Osteocyte (in vitro differentiated cells): Measurements from ENCODE around the gene NKX2-3. TPM values are rescaled to one million over a fixed set of nuclear protein-coding genes. Genes with fewer than 3 reads are reported as not detected.

ENCODE experiments used
- DNase-seq: peaks from one replicate; pipeline ENCODE4 v3.0.0; 2021; ENCODE audit warnings: mixed read lengths; ENCODE audit not compliant: unreplicated experiment; ENCODE audit errors: extremely low spot score
- H3K27ac Mint-ChIP-seq: one replicate; pipeline ENCODE4 v1.8.0; 2021; ENCODE audit warnings: mild to moderate bottlenecking, mixed read lengths; ENCODE audit not compliant: unreplicated experiment
- H3K27me3 Mint-ChIP-seq: one replicate; pipeline ENCODE4 v1.8.0; 2021; ENCODE audit warnings: mixed read lengths; ENCODE audit not compliant: unreplicated experiment
- H3K36me3 Mint-ChIP-seq: one replicate; pipeline ENCODE4 v1.8.0; 2021; ENCODE audit warnings: mixed read lengths; ENCODE audit not compliant: unreplicated experiment
- H3K4me1 Mint-ChIP-seq: one replicate; pipeline ENCODE4 v1.8.0; 2021; ENCODE audit warnings: mixed read lengths; ENCODE audit not compliant: unreplicated experiment
- H3K4me3 Mint-ChIP-seq: one replicate; pipeline ENCODE4 v1.8.0; 2021; ENCODE audit warnings: mild to moderate bottlenecking, moderate library complexity, mixed read lengths; ENCODE audit not compliant: unreplicated experiment
- H3K9me3 Mint-ChIP-seq: one replicate; pipeline ENCODE4 v1.8.0; 2021; ENCODE audit warnings: mixed read lengths; ENCODE audit not compliant: unreplicated experiment
- total RNA-seq: library from RNA; stranded (reverse); gene quantifications from 2 replicates; pipeline ENCODE4 v1.2.1, GENCODE V29; 2021
- TF ChIP-seq, protein P1 (sequence below): fragments of 200-600 bp; sonication (generic); IDR thresholded peaks from 2 replicates; pipeline ENCODE4 v1.5.0; 2021; ENCODE audit warnings: antibody characterized with exemption, mild to moderate bottlenecking, moderate library complexity

The NKX2-3 gene
- total RNA-seq, 1 donor from 2014 or later: not detected

DNA sequence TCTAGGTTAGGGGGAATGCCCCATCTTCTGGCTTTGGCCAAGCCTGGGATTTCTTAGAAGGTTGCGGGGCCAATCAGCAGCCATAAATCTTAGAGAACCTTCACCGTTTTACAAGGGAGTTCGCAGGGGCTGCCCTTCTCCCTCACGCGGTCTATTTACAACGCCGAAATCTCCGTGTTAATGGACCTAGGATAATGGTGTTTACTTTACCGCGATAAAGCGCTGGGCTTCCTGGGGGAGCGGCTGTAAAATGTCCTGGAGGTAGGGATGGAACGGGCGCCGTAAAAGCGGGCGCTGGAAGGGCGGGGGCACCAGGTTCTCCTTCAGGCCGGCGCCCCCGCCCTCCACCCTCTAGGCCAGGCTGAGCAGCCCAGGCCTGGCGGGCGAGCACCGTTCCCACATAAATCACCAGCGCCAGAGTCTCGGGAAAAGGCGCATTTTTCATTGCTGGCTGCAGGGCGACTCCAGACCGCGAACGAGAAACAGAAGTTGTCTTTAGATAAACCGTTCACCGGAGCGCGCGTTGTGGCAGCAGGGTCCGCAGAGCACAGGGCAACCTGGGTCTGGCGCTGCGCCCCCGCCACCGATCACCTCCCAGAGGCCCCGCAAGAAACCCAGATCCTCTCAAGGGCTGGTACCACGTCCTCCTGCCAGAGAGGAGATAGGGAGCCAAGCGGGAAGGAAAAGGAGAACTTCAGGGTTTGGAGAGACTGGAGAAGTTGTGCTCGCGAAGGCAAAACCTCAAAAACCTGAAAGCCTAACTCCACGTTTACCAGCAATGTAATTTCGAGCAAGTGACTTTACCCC is 12.5 kb upstream of the NKX2-3 start:
- no peak for DNase-seq
- Mint-ChIP-seq H3K4me1 (peaks cover 10% of the 10 kb centered on the region), H3K4me3 (no peak overlapping the region), H3K36me3 (no peaks in the 10 kb centered on the region), H3K9me3 (no peaks in the 10 kb centered on the region), H3K27ac (no peak overlapping the region), H3K27me3 (peaks cover 90% of the 10 kb centered on the region)
- TF ChIP-seq, protein P1, sequence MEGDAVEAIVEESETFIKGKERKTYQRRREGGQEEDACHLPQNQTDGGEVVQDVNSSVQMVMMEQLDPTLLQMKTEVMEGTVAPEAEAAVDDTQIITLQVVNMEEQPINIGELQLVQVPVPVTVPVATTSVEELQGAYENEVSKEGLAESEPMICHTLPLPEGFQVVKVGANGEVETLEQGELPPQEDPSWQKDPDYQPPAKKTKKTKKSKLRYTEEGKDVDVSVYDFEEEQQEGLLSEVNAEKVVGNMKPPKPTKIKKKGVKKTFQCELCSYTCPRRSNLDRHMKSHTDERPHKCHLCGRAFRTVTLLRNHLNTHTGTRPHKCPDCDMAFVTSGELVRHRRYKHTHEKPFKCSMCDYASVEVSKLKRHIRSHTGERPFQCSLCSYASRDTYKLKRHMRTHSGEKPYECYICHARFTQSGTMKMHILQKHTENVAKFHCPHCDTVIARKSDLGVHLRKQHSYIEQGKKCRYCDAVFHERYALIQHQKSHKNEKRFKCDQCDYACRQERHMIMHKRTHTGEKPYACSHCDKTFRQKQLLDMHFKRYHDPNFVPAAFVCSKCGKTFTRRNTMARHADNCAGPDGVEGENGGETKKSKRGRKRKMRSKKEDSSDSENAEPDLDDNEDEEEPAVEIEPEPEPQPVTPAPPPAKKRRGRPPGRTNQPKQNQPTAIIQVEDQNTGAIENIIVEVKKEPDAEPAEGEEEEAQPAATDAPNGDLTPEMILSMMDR: no peak

DNA sequence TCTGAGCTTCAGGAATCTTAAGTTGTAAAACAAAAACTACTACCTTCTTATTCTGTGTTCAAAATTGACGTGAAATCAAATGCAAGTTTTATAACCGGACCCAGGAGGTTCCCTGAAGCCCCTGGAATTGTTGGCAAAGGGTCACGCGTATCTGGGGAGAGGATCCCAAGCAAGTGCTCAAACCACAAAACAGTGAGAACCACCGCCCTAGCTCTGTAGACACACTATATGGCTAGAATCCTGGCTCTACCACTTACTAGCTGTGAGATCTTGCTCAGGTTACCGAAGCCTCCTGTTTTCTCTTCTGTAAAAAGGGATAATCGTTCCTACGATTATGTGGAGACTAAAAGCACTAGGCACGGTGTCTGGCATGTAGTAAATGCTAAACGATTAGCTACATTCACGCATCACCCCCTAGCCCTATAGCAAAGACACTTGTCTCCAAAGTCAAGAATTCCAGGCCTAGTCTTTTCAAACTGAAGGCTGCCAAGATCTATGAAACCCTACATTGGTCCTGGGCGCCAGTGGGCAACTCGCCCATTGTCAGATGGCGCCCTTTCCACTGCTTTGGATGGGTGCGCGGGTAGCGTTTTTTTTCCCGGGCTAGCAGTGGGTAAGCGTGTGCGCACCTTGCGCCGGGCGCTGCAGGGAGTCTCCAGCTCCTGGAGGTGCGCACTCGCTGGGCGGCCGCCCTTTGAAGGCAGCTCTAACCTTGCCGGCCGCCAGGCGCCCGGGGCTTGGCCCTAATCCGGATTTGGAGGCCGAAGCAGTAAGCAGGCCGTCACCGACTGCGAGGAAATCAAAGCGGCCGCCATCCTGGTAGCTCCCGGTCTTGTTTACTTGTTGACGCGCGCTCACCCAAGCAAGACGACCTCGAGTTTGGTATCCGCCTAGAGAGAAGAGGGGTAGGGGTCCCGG is 11.6 kb upstream of the NKX2-3 start:
- Mint-ChIP-seq H3K27ac (no peak overlapping the region), H3K27me3 (peaks cover 94% of the 10 kb centered on the region), H3K4me1 (peaks cover 10% of the 10 kb centered on the region), H3K4me3 (no peak overlapping the region), H3K9me3 (no peaks in the 10 kb centered on the region), H3K36me3 (no peaks in the 10 kb centered on the region)
- no peak for DNase-seq
- TF ChIP-seq, protein P1: no peak

DNA sequence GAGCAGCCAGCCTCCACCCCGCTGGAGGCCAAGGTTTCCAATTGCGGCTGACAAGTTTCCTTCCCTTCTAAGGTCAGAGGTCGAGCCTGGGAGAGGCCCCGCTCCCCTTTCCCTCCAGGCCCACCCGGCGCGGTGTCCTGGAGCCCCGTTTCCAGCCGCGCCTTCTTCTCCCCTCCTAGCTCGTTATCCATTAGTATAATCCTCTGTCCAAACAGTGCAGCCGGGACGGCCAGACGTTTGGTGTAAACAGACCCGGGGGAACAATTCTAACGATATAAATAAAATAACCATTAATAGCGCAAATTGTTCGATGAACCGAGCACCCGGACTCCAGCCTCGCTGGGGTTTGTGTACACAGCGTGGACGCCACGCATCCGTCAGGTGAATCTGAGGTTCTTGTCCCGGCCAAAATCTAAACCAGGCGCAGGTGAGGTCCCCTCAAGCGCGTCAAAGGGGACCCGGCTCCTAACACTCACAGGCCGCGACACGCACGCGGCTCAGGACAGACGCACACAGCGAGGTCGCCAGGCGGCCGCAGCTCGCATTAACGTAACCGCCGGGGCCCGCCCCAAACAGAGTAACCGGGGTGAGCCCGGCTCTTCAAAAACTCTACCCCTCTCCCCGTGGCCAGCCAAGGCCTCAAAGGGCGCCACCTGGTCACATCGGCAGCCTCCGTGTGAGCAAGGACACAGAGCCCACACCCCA is 10.8 kb upstream of the NKX2-3 start:
- Mint-ChIP-seq H3K4me1 (peaks cover 10% of the 10 kb centered on the region), H3K9me3 (no peaks in the 10 kb centered on the region)

DNA sequence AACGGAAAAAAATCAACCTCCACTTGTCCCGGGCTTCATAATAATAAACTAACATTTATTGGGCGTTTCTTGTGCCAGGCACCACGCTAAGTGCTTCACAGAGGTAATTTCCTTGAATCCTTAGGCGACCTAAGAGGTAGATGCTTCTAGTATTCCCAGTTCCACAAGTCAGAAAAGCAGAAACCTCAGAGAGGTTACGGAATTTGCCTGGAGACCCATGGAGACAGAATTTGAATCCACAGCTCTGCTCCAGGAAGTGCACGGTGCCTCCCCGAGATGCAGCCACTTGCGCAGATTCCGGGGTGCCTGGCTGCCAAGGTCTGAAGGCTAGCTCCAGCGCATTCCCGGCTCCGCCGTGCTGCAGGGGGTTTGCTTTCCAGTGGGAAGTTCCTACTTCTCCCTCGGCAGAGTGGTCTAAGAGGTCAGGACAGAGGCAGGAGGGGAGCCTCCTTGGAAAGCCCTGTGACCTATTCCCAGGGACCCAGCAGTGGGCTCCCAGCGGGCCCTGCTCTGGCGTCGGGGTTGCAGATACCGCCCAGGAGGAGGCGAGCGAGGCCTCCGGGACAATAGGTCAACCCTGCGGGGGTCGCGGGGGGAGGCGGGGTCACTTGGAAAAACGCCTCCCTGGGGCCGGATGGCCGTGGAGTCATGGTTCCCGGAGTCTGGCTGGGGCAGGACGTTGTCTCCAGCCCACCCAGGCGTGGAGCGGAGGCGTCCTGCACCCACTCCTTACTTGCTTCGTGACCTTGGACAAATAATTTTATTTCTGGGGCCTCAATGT is 10.1 kb upstream of the NKX2-3 start:
- TF ChIP-seq, protein P1: no peak
- no peaks in the 10 kb centered on the region for H3K9me3 Mint-ChIP-seq
- peaks cover 95% of the 10 kb centered on the region for H3K27me3 Mint-ChIP-seq
- DNase-seq: no peak
- peaks cover 10% of the 10 kb centered on the region for H3K4me1 Mint-ChIP-seq
- no peaks in the 10 kb centered on the region for H3K36me3 Mint-ChIP-seq
- no peak overlapping the region for H3K4me3 Mint-ChIP-seq
- no peak overlapping the region for H3K27ac Mint-ChIP-seq

More for the DNA sequence above, 10.8 kb upstream of the NKX2-3 start:
- no peak overlapping the region for H3K4me3 Mint-ChIP-seq
- H3K27me3 Mint-ChIP-seq: peaks cover 97% of the 10 kb centered on the region
- no peak overlapping the region for H3K27ac Mint-ChIP-seq
- TF ChIP-seq, protein P1: no peak
- DNase-seq: no peak
- H3K36me3 Mint-ChIP-seq: no peaks in the 10 kb centered on the region
